ENCODE measurements around the gene FTO.

DNA sequence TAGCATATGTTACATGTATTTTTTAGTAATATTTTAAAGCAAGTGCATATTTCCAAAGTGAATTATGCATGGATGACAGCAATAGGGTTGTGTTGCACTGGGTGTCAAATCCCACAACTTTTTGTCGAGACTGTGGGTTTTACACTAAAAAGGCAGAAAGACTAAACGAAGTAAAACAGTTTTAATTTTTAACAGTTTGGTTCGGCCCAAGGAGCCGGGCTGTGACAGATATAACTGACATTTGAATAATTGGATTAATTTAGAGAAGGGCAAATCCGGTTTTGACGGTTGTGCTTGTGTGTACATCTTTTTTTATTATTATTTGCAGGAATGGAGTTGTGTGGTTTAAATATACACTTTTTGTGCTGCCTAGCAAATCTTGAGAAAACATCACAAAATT is 263.6 kb downstream of the FTO start:
- TF ChIP-seq POLR2A (IDR thresholded peaks at IDR 0.05): no peak
- TF ChIP-seq, protein P1, sequence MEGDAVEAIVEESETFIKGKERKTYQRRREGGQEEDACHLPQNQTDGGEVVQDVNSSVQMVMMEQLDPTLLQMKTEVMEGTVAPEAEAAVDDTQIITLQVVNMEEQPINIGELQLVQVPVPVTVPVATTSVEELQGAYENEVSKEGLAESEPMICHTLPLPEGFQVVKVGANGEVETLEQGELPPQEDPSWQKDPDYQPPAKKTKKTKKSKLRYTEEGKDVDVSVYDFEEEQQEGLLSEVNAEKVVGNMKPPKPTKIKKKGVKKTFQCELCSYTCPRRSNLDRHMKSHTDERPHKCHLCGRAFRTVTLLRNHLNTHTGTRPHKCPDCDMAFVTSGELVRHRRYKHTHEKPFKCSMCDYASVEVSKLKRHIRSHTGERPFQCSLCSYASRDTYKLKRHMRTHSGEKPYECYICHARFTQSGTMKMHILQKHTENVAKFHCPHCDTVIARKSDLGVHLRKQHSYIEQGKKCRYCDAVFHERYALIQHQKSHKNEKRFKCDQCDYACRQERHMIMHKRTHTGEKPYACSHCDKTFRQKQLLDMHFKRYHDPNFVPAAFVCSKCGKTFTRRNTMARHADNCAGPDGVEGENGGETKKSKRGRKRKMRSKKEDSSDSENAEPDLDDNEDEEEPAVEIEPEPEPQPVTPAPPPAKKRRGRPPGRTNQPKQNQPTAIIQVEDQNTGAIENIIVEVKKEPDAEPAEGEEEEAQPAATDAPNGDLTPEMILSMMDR (IDR thresholded peaks at IDR 0.05): no peak
